Measurements from ENCODE around the gene MAPRE2.
A peak's percentile ranks its signal among the peaks of the same experiment; 100 is the strongest.
"Not testable (repeated sequence)": the region's sequence is repeated elsewhere in the genome, so short reads cannot be mapped to it uniquely, and the experiment has no call there.

MAPRE2 gene

DNA sequence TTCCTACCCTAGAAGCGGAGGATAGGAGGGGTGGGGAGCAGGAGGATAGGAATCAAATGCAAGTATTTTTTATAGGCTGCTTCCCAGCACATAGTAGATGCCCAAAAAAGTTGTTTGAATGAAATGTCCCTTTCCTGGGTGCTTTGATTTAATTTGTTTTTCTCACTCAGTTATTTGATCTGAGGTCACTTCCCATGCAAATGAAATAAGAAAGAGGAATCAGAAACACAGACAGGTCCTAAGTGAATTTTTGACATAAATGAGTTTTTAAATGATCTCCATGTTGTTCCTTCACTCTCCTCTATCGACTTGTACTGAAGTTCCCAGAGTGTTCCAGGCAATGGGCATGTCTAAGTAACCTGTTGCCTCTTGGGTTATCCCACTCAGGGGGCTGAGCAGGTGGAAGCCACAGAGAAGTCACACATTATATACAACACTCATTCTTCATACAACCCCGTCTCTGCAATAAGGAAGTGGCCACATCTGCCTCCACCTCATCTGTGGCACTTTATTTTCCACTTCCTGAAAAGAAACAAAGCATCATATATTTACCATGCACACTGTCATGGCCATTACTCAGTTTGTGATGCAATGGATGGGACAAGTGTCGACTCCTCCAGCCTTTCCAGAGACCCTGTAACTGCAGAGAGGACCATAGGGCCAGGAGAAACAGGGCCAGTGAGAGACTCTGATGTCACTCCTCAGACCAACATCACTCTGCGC is 117.7 kb downstream of the MAPRE2 start:
- DNase-seq: no peak

GRCh38 chr18:35159782-35160181 is 118.6 kb downstream of the MAPRE2 start:
- DNase-seq: no peak

DNA sequence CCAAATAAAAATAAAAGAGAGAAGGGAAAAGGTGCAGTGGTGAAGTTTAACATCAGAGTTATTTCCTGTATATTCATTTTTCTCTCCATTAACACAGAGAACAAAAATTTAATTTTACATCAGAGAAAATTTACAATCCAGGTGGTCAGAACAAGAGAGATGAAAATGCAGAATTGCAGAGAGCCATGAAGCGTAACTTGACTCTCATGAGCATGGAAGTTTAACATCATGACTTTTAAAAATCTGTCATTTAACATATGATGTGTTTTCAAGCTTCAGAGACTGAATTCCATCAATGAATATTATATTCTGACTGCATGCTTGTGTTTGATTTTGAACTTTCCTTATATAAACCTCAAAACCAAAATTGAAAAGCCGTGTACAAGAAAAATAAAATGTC is 120.3 kb downstream of the MAPRE2 start:
- no peak for DNase-seq

- DNase-seq: no peak
These were observed 120.7 kb downstream of the MAPRE2 start for GRCh38 chr18:35161934-35162333.

DNA sequence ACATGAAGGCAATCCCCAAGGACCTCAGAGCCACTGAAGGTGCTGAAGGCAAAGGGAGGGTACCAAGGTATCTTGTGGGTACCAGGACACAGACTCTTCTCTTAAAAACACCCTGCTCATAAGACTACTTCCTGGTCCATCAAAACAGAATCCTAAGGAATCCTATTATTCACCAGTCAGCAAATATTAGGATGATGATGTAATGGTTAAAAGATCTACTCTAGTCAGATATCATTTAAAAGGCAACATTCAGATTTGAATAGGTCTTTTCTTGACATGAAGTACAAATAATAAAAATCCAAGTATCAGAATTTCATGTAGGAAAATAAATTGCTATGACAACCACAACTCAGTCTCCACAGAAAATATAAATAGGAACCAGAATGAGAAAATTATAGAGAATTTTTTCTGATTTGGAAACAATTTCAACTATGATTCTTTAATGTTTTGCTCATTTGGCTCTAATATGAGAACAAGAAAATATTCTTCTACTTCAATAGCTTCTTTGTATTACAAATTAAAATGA is 121.9 kb downstream of the MAPRE2 start:
- no peak for DNase-seq

GRCh38 chr18:35163721-35164120 is 122.5 kb downstream of the MAPRE2 start:
- DNase-seq: no peak

DNA sequence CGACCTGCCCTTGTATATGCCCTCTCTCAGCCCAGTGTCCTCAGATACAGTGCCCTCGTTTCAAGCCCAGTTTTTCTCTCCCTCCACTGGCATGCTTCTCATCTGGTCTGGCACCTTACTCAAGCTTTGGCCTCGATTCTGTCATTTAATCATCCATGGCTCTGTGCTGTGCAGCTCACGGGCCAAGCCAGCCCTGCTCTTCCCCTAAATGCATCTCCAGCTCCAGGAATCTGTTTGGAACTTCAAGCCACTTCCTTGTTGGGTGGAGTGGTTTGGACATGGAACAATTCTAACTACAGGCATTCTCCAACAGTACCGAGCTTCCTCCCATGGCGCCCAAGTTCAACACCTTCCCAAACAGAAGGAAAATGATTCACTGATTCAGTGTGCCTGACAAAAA is 122.9 kb downstream of the MAPRE2 start:
- DNase-seq: no peak

GRCh38 chr18:35167332-35167731 is 126.1 kb downstream of the MAPRE2 start:
- DNase-seq: no peak

DNA sequence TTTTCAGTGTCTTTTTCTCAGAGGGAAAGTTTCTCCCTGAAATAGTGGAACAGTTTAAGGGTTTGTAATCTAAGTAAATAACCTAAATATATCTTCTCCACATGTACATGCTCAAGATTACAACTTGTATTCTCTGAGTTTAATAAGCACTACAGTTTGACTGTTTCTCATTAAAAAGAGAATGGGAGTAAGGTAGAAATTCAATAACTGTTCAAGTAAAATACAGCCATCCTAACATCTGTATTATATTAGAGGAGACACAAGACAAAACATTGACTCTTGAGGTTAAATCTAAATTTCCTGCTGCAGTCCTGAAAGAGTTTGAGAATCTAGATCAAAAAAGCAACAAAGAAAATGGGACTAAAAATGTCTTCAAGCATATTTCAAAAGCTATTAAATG is 126.6 kb downstream of the MAPRE2 start:
- no peak for DNase-seq

GRCh38 chr18:35170323-35170722 is 129.1 kb downstream of the MAPRE2 start:
- not testable (repeated sequence) for DNase-seq

DNA sequence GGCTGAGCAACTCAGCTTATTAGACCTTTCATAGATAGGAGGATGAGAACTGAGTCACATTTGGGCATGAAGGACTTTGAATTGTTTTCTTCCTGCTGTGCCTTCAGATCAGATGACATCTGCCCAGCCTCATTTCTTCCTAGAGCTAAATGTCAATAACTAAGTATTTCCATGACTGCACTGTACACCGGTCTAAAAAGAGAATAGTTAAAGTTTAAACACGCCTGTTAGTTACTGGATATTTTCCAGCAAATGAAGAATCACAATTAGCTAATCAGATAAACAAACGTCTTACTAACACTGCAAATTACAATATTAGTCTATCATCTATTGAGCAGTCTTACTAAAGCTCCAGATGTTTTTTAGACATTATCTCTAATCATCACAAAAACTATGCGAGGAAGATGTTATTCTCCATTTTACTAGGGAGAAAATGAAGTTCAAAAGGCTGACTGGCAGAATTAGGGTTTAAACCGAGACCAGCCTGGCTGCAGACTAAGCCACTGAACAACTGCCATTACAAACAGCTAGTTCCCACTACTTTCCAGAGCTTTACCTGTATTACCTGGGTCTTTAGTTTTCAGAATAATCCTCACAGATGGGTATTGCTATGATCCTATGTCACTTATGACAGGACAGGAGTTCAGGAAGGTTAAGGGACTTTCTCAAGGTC is 130.2 kb downstream of the MAPRE2 start:
- DNase-seq: no peak

DNA sequence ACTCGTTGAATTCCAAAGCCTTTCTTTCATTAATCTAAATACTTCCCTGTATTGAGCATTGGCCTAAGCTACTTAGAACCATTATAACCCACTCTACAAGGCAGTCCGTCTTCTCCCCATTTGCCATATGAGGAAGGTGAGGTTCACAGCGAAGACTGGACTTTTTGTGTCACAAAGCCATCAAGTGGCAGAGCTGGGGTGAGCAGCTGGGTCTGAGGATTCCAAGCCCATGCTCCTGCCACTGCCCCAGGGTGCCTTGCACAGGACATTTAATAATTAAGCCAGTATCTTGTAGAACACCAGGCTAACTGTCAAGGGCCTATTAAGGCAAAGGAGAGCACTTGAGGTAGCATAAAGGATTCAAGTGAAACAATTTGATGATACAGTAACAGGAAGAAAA is 130.8 kb downstream of the MAPRE2 start:
- no peak for DNase-seq

GRCh38 chr18:35172451-35173035 is 131.3 kb downstream of the MAPRE2 start:
- DNase-seq: no peak

DNA sequence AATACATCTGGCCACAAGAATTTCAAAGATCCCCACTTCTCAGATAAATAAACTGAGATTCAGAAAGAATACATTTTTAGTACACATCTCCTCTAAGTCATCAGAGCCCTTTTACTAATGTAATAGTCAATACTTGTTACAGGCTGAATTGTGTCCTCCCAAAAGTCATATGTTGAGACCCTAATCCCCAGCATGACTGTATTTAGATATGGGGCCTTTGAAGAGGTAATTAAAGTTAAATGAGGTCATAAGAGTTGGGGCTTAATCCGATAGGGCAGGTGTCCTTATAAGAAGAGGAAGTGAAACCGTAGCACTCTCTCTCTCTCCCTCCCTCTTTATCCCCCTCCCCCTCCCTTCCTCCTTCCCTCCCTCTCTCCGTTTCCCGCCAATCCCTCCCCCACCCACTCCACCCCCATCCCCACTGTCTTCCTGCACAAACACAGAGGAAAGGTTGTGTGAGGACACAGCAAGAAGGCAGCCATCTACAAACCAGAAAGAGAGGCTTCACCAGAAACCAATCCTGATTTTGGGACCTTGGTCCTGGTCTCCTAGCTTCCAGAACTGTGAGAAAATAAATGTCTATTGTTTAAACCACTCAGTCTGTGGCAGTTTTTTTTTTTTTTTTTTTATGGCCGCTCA is 133.0 kb downstream of the MAPRE2 start:
- DNase-seq: no peak

- no peak for DNase-seq
These were observed 133.5 kb downstream of the MAPRE2 start for GRCh38 chr18:35174745-35175144.

DNA sequence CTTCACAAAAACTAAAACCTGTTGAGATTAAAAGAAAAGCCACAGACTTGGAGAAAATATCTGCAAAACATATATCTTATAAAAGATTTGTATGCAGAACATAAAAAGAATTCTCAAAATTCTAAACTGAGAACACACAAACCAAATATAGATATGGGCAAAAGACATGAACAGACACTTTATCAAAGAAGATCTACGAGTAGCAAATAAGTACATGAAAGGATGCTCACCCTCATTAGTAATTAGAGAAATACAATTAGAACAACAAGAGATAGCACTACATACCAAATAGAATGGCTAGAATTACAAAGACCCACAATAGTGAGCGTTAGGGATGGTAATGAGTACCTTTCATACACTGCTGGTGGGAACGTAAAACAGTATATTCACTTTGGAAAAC is 135.7 kb downstream of the MAPRE2 start:
- DNase-seq: no peak

GRCh38 chr18:35178260-35178659 is 137.0 kb downstream of the MAPRE2 start:
- peak; percentile 20 for DNase-seq

GRCh38 chr18:35179906-35180305 is 138.7 kb downstream of the MAPRE2 start:
- no peak for DNase-seq

- no peak for DNase-seq
These were observed 139.2 kb downstream of the MAPRE2 start for GRCh38 chr18:35180455-35180854.

GRCh38 chr18:35182151-35182550 is 140.9 kb downstream of the MAPRE2 start:
- no peak for DNase-seq

DNA sequence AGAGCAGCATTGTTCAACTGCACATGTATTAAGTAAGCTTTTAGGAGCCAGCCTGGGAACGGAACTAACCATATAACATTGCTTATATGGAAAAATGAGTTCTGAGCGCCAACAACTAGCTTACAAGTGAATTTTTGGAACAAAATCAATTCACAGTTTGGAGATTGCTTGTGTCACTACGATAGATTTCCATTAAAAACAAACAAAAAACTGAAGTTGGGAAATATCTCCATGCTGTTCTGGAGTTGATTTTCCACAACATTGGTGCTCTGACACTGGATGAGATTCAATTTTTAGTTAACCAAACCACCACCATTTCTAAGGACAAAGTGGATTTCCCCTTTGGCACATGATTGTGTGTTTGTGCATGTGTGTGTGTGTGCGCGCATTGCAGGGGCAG is 142.7 kb downstream of the MAPRE2 start:
- no peak for DNase-seq

GRCh38 chr18:35185771-35186170 is 144.6 kb downstream of the MAPRE2 start:
- no peak for DNase-seq

DNA sequence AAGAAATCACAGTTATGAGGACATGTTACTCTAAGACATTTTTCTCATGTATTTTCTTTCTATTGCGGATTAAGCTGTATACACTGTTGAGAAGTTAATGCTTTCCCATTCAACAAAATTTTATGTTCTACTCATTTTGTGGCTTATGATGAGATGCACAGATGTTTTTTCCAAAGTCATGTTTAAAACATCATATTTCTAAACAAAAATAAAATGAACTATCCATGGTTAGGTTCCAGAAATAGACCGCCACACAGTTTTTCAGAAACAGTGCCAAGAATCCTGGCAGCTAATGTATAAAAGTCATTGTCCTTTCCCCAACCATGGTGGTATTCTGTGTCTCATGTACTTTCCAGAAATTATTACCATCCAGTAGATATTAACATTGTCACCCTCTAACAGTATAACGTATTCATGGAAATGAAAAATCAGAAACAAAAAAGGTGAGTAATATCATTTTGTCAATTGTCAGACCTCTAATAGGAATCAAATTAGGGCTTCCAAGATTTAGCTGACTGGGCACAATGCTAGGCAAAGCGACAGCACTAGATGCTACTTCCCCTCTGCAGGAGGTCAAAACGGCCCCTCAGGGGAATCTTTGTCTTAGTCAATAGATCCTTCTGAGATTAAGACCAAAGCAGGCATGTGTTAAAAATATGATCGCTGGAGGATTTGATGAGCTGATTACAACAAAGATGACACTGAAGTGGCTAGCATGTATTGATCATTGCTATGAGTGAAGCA is 145.2 kb downstream of the MAPRE2 start:
- no peak for DNase-seq

Data from stimulated activated CD4-positive, alpha-beta T cell treated with anti-CD3 and anti-CD28 coated beads, Interleukin-15, amount 100 ng/mL, for 24 hours (primary cell).